AG10803 (cell line): ENCODE measurements around the gene GNG3.

Experiments used
- DNase-seq: peaks from one replicate; pipeline ENCODE4 v3.0.0; 2010; ENCODE audit warnings: low read depth
- H3K4me3 ChIP-seq: 2 replicates; pipeline ENCODE4 v1.5.1; 2011; ENCODE audit warnings: mild to moderate bottlenecking, low read length, control low read depth
- TF ChIP-seq, protein P1 (sequence below): conservative IDR thresholded peaks from 2 replicates; pipeline ENCODE4 v1.5.1; 2011; ENCODE audit warnings: mild to moderate bottlenecking, low read length, control low read depth, inconsistent platforms

The GNG3 gene

DNA sequence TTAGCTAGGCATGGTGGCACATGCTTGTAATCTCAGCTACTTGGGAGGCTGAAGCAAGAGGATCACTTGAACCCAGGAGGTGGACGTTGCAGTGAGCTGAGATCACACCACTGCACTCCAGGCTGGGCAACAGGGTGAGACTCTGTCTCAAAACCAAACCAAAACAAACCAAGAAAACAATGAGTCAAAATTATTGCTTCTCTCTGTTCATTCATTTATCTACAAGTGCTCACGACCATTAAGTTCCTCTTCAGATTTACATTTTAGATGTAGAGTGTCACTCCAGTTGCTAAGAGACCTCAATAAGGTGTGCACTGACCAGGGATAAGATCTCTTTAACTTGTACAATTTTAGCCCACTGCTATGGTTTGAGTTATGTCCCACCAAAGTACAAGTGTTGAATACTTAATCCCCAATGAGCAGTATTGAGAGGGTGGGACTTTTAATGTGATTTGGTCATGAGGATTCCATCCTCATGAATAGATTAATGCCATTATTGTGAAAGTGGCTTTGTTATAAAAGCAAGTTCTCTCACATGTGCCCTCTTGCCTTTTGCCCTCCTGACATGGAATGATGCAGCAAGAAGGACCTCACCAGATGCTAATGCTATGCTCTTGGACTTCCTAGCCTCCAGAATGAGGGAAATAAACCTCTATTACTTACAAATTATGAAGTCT, 12.0 kb downstream of the GNG3 start:
- DNase-seq = peak; percentile 25
- TF ChIP-seq, protein P1, sequence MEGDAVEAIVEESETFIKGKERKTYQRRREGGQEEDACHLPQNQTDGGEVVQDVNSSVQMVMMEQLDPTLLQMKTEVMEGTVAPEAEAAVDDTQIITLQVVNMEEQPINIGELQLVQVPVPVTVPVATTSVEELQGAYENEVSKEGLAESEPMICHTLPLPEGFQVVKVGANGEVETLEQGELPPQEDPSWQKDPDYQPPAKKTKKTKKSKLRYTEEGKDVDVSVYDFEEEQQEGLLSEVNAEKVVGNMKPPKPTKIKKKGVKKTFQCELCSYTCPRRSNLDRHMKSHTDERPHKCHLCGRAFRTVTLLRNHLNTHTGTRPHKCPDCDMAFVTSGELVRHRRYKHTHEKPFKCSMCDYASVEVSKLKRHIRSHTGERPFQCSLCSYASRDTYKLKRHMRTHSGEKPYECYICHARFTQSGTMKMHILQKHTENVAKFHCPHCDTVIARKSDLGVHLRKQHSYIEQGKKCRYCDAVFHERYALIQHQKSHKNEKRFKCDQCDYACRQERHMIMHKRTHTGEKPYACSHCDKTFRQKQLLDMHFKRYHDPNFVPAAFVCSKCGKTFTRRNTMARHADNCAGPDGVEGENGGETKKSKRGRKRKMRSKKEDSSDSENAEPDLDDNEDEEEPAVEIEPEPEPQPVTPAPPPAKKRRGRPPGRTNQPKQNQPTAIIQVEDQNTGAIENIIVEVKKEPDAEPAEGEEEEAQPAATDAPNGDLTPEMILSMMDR = no peak
- H3K4me3 ChIP-seq = no peak overlapping the region

DNA sequence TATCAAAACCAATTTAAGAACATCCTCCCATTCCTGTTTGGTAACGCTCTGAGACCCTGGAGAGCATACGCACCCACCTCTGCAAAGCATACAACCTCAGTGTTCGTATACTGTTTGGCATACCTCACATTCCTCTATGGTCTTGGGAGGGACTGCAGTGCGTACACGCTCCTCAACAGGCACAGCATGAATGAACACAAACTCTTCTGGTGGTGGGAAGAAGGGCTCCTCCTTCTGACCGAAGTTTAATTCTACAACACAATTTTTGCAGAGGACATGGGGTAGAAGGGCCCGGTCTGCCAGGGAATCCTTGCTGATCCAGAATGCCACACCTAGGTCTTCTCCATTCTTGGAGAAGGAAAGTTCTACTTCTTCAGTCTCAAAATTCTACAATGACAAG, 14.5 kb downstream of the GNG3 start:
- peak; percentile 39 for DNase-seq
- TF ChIP-seq, protein P1 = peak; percentile 9; the same call in 1 of the 2 replicates
- no peak overlapping the region for H3K4me3 ChIP-seq

DNA sequence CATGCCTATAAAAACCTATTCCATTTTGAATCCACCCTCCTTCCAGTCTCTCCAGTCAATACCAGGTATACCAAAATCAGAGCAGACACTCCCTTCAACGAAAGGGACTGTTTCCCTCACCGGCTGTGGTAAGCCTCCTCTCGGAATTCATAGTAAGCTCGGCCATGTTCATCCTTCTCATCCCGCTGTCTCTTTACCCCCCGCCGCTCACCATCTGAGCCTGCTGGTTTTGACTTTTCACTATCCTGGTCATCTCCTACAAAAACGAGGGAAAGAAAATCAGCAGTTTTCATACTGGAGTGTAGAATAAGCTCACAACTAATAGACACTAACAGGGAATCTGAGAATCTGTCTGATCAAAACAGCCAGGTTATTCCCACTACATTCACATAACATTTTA, 16.7 kb downstream of the GNG3 start:
- no peak for DNase-seq
- TF ChIP-seq, protein P1 = no peak
- peak overlapping the region; percentile 99 for H3K4me3 ChIP-seq

DNA sequence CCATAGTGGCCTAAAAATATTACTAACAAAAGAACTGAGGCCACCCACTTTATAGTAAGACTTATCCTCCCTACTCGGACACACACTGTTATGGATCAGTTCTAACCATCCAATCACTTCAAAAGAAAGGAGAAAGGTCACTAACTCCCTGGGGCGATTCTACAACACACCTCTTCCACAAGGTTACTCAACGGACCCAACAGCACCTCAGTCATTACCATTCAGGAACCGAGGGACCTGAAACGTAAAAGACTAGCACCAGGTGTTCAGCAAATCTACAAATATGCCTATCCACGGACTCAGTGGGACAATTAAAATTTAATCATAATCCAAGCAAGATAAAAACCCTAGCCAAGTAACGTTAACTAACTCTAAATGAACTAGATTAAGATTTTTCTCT, 18.2 kb downstream of the GNG3 start:
- TF ChIP-seq, protein P1 = no peak
- peak overlapping the region; percentile 99 for H3K4me3 ChIP-seq
- DNase-seq = no peak

DNA sequence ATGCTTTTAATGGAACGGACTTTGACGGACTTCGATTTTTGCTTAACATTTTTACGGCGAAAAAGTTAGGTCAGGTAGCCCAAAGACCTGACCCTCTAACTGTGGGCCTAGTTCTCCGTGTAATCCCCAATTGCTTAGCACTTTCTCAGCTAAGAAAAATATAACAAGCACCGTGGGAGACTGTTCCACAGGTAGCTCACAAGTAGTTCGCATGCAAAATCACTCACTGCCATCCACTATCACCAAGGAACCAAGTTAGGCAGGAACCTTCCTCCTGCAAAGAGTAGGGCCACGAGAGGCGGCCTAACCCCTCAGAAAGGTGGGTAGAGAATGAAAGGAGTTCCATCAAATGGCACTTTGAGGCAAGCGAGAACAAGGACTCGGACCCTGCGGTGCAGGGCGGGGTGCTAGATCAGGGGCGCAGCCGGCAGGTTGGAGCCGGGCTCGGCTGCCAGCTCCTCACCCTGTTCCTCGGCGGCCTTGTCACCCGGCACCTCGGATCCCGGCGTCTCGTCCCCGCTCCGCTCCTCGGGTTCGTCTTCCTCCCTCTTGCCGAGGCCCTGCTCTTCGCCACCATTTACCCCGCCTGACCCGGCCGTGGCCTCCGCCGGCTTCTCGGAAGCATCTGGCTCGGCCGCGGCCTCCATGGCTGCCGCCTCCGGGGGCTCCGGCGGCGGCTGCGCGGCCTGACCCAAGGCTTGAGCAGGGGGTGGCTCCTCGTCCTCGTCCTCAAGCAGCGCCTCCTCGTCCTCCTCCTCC, 18.9 kb downstream of the GNG3 start:
- no peak for DNase-seq
- TF ChIP-seq, protein P1 = no peak
- H3K4me3 ChIP-seq = peak overlapping the region; percentile 99

DNA sequence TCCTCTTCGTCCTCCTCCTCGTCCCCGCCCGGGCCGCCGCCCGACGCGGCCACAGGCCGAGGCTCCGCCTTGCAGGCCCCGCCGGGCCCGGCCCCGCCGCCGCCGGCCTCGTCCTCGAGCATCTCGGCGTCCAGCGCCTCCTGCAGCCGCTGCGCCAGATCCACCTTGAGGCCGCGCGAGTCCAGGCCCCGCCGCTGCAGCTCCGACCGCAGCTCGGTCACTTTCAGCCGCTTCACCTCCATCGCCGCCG, 19.4 kb downstream of the GNG3 start:
- peak overlapping the region; percentile 99 for H3K4me3 ChIP-seq
- TF ChIP-seq, protein P1 = no peak
- DNase-seq = no peak
